Astrocyte (in vitro differentiated cells and primary cell): ENCODE results near the gene METTL16. TPM values are rescaled to one million over a fixed set of nuclear protein-coding genes. Genes with fewer than 3 reads are reported as not detected.

Source experiments
- DNase-seq: peaks from one replicate; pipeline ENCODE4 v3.0.0-alpha.2; 2010; ENCODE audit warnings: low read depth
- FAIRE-seq: peaks from 2 replicates; lab custom pipeline; 2011; peaks lifted over from hg19 to GRCh38; lab: Jason Lieb, UNC
- H2AFZ ChIP-seq: 2 replicates; pipeline ENCODE4 v1.6.0; 2012; ENCODE audit warnings: low read depth, low read length, inconsistent platforms
- H3K27ac ChIP-seq: 2 replicates; pipeline ENCODE4 v1.5.1; 2011; ENCODE audit warnings: low read depth, low read length, inconsistent platforms
- H3K27me3 ChIP-seq: 2 replicates; pipeline ENCODE4 v1.6.0; 2011; ENCODE audit warnings: low read length, inconsistent platforms; ENCODE audit not compliant: insufficient read depth
- H3K36me3 ChIP-seq: 2 replicates; pipeline ENCODE4 v1.5.1; 2011; ENCODE audit warnings: low read length, inconsistent platforms; ENCODE audit not compliant: insufficient read depth
- H3K4me1 ChIP-seq: 2 replicates; pipeline ENCODE4 v1.5.1; 2011; ENCODE audit warnings: low read length, inconsistent platforms; ENCODE audit not compliant: insufficient read depth
- H3K4me2 ChIP-seq: 2 replicates; pipeline ENCODE4 v1.6.0; 2012; ENCODE audit warnings: low read length, inconsistent platforms
- H3K4me3 ChIP-seq: 2 replicates; pipeline ENCODE4 v1.5.1; 2011; ENCODE audit warnings: low read depth, mild to moderate bottlenecking, low read length, inconsistent platforms; ENCODE audit not compliant: insufficient read depth
- H3K79me2 ChIP-seq: 2 replicates; pipeline ENCODE4 v1.6.0; 2012; ENCODE audit warnings: mild to moderate bottlenecking, low read length, inconsistent platforms; ENCODE audit not compliant: insufficient read depth
- H3K9ac ChIP-seq: 2 replicates; pipeline ENCODE4 v1.6.0; 2012; ENCODE audit warnings: mild to moderate bottlenecking, low read length, inconsistent platforms
- H3K9me3 ChIP-seq: 2 replicates; pipeline ENCODE4 v1.5.1; 2012; ENCODE audit warnings: low read depth, mild to moderate bottlenecking, low read length, inconsistent platforms; ENCODE audit not compliant: insufficient read depth
- H4K20me1 ChIP-seq: 2 replicates; pipeline ENCODE4 v1.6.0; 2012; ENCODE audit warnings: low read length, inconsistent platforms; ENCODE audit not compliant: insufficient read depth
- H3K27ac Mint-ChIP-seq: one replicate; pipeline ENCODE4 v1.8.0; 2021; ENCODE audit warnings: mild to moderate bottlenecking, mixed read lengths; ENCODE audit not compliant: unreplicated experiment
- H3K27me3 Mint-ChIP-seq: one replicate; pipeline ENCODE4 v1.8.0; 2021; ENCODE audit warnings: low read depth, mixed read lengths; ENCODE audit not compliant: unreplicated experiment
- H3K36me3 Mint-ChIP-seq: one replicate; pipeline ENCODE4 v1.8.0; 2021; ENCODE audit warnings: low read depth, mixed read lengths; ENCODE audit not compliant: unreplicated experiment
- H3K4me1 Mint-ChIP-seq: one replicate; pipeline ENCODE4 v1.8.0; 2021; ENCODE audit warnings: low read depth, mixed read lengths; ENCODE audit not compliant: unreplicated experiment
- H3K4me3 Mint-ChIP-seq: one replicate; pipeline ENCODE4 v1.8.0; 2021; ENCODE audit warnings: mild to moderate bottlenecking, moderate library complexity, mixed read lengths; ENCODE audit not compliant: unreplicated experiment
- H3K9me3 Mint-ChIP-seq: one replicate; pipeline ENCODE4 v1.8.0; 2021; ENCODE audit warnings: mild to moderate bottlenecking, mixed read lengths; ENCODE audit not compliant: unreplicated experiment
- CTCF ChIP-seq: IDR thresholded peaks from 2 replicates; pipeline ENCODE4 v1.5.1; 2011; ENCODE audit warnings: low read depth, mild to moderate bottlenecking, inconsistent platforms, low read length, moderate library complexity; ENCODE audit not compliant: insufficient read depth
- EZH2 ChIP-seq: IDR thresholded peaks from 2 replicates; pipeline ENCODE4 v1.6.1; 2012; ENCODE audit warnings: mild to moderate bottlenecking, low read length, inconsistent platforms; ENCODE audit not compliant: insufficient read depth
- total RNA-seq: library from RNA; stranded (reverse); gene quantifications from 2 replicates; pipeline ENCODE4 v1.2.1, GENCODE V29; 2021

The METTL16 gene
- total RNA-seq, 1 donor from 2014 or later: 28.4 TPM

- Histone ChIP-seq H3K4me3 (no peak overlapping the region), H3K27ac (no peak overlapping the region), H3K9ac (no peak overlapping the region), H3K27me3 (no peaks in the 10 kb centered on the region), H3K9me3 (no peaks in the 10 kb centered on the region), H3K36me3 (peaks cover 5% of the 10 kb centered on the region), H2AFZ (no peak overlapping the region), H3K79me2 (no peaks in the 10 kb centered on the region), H4K20me1 (peaks cover 3% of the 10 kb centered on the region), H3K4me2 (no peak overlapping the region), H3K4me1 (no peaks in the 10 kb centered on the region)
- H3K36me3 Mint-ChIP-seq: peaks cover 5% of the 10 kb centered on the region
- H3K4me3 Mint-ChIP-seq: no peak overlapping the region
- no peak for DNase-seq
- no peaks in the 10 kb centered on the region for H3K27me3 Mint-ChIP-seq
- H3K9me3 Mint-ChIP-seq: no peaks in the 10 kb centered on the region
- H3K27ac Mint-ChIP-seq: no peak overlapping the region
- no peak for FAIRE-seq
- TF ChIP-seq CTCF (no peak), EZH2 (no peak)
- peaks cover 2% of the 10 kb centered on the region for H3K4me1 Mint-ChIP-seq
Measured at GRCh38 chr17:2423271-2423670, 88.4 kb downstream of the METTL16 start.

GRCh38 chr17:2421315-2422147 lies 90.2 kb downstream of the METTL16 start:
- TF ChIP-seq CTCF (peak; percentile 21), EZH2 (no peak)
- peak overlapping the region; percentile 26 for H3K27ac Mint-ChIP-seq
- FAIRE-seq (no peak), DNase-seq (no peak)
- H3K79me2 ChIP-seq: no peaks in the 10 kb centered on the region
- peaks cover 8% of the 10 kb centered on the region for H3K36me3 Mint-ChIP-seq
- no peak overlapping the region for H3K4me3 Mint-ChIP-seq
- no peaks in the 10 kb centered on the region for H4K20me1 ChIP-seq
- no peak overlapping the region for H3K9ac ChIP-seq
- H3K9me3 ChIP-seq: no peaks in the 10 kb centered on the region
- no peaks in the 10 kb centered on the region for H3K9me3 Mint-ChIP-seq
- H3K4me2 ChIP-seq: no peak overlapping the region
- H3K4me3 ChIP-seq: no peak overlapping the region
- H2AFZ ChIP-seq: no peak overlapping the region
- H3K4me1 Mint-ChIP-seq: peaks cover 2% of the 10 kb centered on the region
- H3K27ac ChIP-seq: no peak overlapping the region
- H3K27me3 Mint-ChIP-seq: no peaks in the 10 kb centered on the region
- H3K4me1 ChIP-seq: peaks cover 1% of the 10 kb centered on the region
- no peaks in the 10 kb centered on the region for H3K27me3 ChIP-seq
- H3K36me3 ChIP-seq: peaks cover 5% of the 10 kb centered on the region

- Histone ChIP-seq H3K27ac (no peak overlapping the region), H3K4me3 (no peak overlapping the region)
- no peak for FAIRE-seq
Measured at GRCh38 chr17:2420176-2420575, 91.5 kb downstream of the METTL16 start.

More at GRCh38 chr17:2420176-2420575, 91.5 kb downstream of the METTL16 start:
- no peaks in the 10 kb centered on the region for H3K27me3 Mint-ChIP-seq
- Histone ChIP-seq H3K27me3 (no peaks in the 10 kb centered on the region), H3K4me2 (no peak overlapping the region), H3K36me3 (peaks cover 5% of the 10 kb centered on the region), H3K79me2 (no peaks in the 10 kb centered on the region), H2AFZ (no peak overlapping the region), H3K9ac (no peak overlapping the region), H3K4me1 (peaks cover 5% of the 10 kb centered on the region), H3K9me3 (no peaks in the 10 kb centered on the region), H4K20me1 (no peaks in the 10 kb centered on the region)
- peaks cover 8% of the 10 kb centered on the region for H3K36me3 Mint-ChIP-seq
- no peak for DNase-seq
- H3K27ac Mint-ChIP-seq: no peak overlapping the region
- no peak for TF ChIP-seq CTCF
- no peak for TF ChIP-seq EZH2
- no peak overlapping the region for H3K4me3 Mint-ChIP-seq
- peaks cover 2% of the 10 kb centered on the region for H3K4me1 Mint-ChIP-seq
- no peaks in the 10 kb centered on the region for H3K9me3 Mint-ChIP-seq
